HG03432 (cell line): ENCODE measurements around the gene METTL22.
A peak's percentile ranks its signal among the peaks of the same experiment; 100 is the strongest.

Source experiments
- ATAC-seq: cut with Tn5 transposase; IDR thresholded peaks from one replicate; pipeline ENCODE4 v1.9.1; 2021; ENCODE audit warnings: mild to moderate bottlenecking, moderate library complexity; ENCODE audit not compliant: unreplicated experiment

The METTL22 gene

GRCh38 chr16:8621572-8622314 lies at the start of gene METTL22:
TSS of gene METTL22 (plus strand) at chr16:8621698. CDS start at chr16:8625666, 3,968 bp downstream.
- peak; percentile 96 for ATAC-seq

GRCh38 chr16:8572063-8572918 lies 49.2 kb upstream of the METTL22 start:
- ATAC-seq: no peak

GRCh38 chr16:8572919-8573724 lies 48.4 kb upstream of the METTL22 start:
- ATAC-seq: no peak

- ATAC-seq: no peak
Measured at GRCh38 chr16:8575399-8575798, 46.1 kb upstream of the METTL22 start.

GRCh38 chr16:8576141-8577004 lies 45.1 kb upstream of the METTL22 start:
- ATAC-seq: no peak

- no peak for ATAC-seq
Measured at GRCh38 chr16:8577678-8578304, 43.7 kb upstream of the METTL22 start.

- no peak for ATAC-seq
Measured at GRCh38 chr16:8579559-8579958, 41.9 kb upstream of the METTL22 start.

- ATAC-seq: peak; percentile 64
Measured at GRCh38 chr16:8581831-8582580, 39.5 kb upstream of the METTL22 start.

GRCh38 chr16:8583199-8583598 lies 38.3 kb upstream of the METTL22 start:
- ATAC-seq: no peak

GRCh38 chr16:8583732-8584131 lies 37.8 kb upstream of the METTL22 start:
- ATAC-seq: no peak

- ATAC-seq: no peak
Measured at GRCh38 chr16:8585041-8585440, 36.5 kb upstream of the METTL22 start.

GRCh38 chr16:8585857-8586256 lies 35.6 kb upstream of the METTL22 start:
- no peak for ATAC-seq

GRCh38 chr16:8587065-8587464 lies 34.4 kb upstream of the METTL22 start:
- no peak for ATAC-seq

GRCh38 chr16:8588682-8589056 lies 32.8 kb upstream of the METTL22 start:
- no peak for ATAC-seq

GRCh38 chr16:8589057-8589899 lies 32.2 kb upstream of the METTL22 start:
- no peak for ATAC-seq

- ATAC-seq: no peak
Measured at GRCh38 chr16:8589900-8590688, 31.4 kb upstream of the METTL22 start, which contains the start of gene TMEM114. TSS of gene TMEM114 (minus strand) at chr16:8590511. CDS start at chr16:8589838, 673 bp downstream.

- ATAC-seq: no peak
Measured at GRCh38 chr16:8590811-8591210, 30.7 kb upstream of the METTL22 start.
